Uterus (tissue), 4 donors: ENCODE data around the gene TCF23. TPM values are rescaled to one million over a fixed set of nuclear protein-coding genes. Genes with fewer than 3 reads are reported as not detected.
A peak's percentile ranks its signal among the peaks of the same experiment; 100 is the strongest.

Source experiments
- DNase-seq, 2 donors: peaks; one replicate each; pipeline ENCODE4 v3.0.0-alpha.2; 2019 to 2020
- H3K27ac ChIP-seq, 2 donors: fragments of 200-600 bp; sonication (generic); 1 replicate in 1 of 2; 2 replicates in 1 of 2; pipeline ENCODE4 v1.5.1; 2016 to 2018
- H3K27me3 ChIP-seq, 2 donors: fragments of 200-600 bp; sonication (generic); one replicate each; pipeline ENCODE4 v1.5.1; 2018 to 2019; ENCODE audit warnings: control low read depth in 1 of 2
- H3K36me3 ChIP-seq, 2 donors: fragments of 200-600 bp; sonication (generic); one replicate each; pipeline ENCODE4 v1.5.1; 2019; ENCODE audit warnings: control low read depth in 1 of 2
- H3K4me1 ChIP-seq, 2 donors: fragments of 200-600 bp; sonication (generic); one replicate each; pipeline ENCODE4 v1.5.1; 2018 to 2019; ENCODE audit warnings: control low read depth in 1 of 2
- H3K4me3 ChIP-seq, 2 donors: fragments of 200-600 bp; sonication (generic); 1 replicate in 1 of 2; 2 replicates in 1 of 2; pipeline ENCODE4 v1.5.1; 2018 to 2019; ENCODE audit warnings: mild to moderate bottlenecking in 1 of 2
- H3K9me3 ChIP-seq, 2 donors: fragments of 200-600 bp; sonication (generic); one replicate each; pipeline ENCODE4 v1.5.1; 2019; ENCODE audit warnings: control low read depth in 1 of 2
- CTCF ChIP-seq, 4 experiments: fragments of 200-600 bp in 2 of 4; fragments of 450-650 bp in 2 of 4; sonication (generic) in 2 of 4; IDR thresholded peaks; one replicate each; pipeline ENCODE4 v1.5.1; 2016 to 2019; ENCODE audit warnings: antibody characterized with exemption in 4 of 4, mild to moderate bottlenecking in 2 of 4, moderate library complexity in 1 of 4
- POLR2A ChIP-seq, 2 donors: fragments of 450-650 bp; IDR thresholded peaks; one replicate each; pipeline ENCODE4 v1.6.1; 2016; ENCODE audit warnings: antibody characterized with exemption in 2 of 2, mild to moderate bottlenecking in 1 of 2, moderate library complexity in 1 of 2
- intact Hi-C: fragments of 100-400 bp; cut with DNase I; formaldehyde crosslinking; loops from one replicate; pipeline ENCODE4 v1.15.1; 2023; ENCODE audit warnings: low total_unique reads
- total RNA-seq, 4 donors: library from RNA; depleted of rRNA in 3 of 4; stranded (reverse); fragments of >200 nt in 3 of 4; gene quantifications; one replicate each; pipeline versions ENCODE4 v1.1.0 to v1.2.4, GENCODE V29; 2014 to 2023
- donor health status: DM: yes; HTN: yes; CAD: no.

The TCF23 gene
- total RNA-seq, 4 donors from 2014 or later = 19.4 to 84.6 (median 32.0) TPM

- peaks cover 0 to 7% of the 10 kb centered on the region in 2 donors for H3K4me1 ChIP-seq
- intact Hi-C loops = no loop called here
- H3K27ac ChIP-seq = peak overlapping the region; percentile 90 to 94
- no peak overlapping the region for H3K4me3 ChIP-seq
- no peaks in the 10 kb centered on the region for H3K36me3 ChIP-seq
- no peaks in the 10 kb centered on the region for H3K27me3 ChIP-seq
- DNase-seq = peak; percentile 55 to 60
- TF ChIP-seq CTCF (IDR thresholded peaks at IDR 0.05) = no peak
- no peak for TF ChIP-seq POLR2A (IDR thresholded peaks at IDR 0.05)
- no peaks in the 10 kb centered on the region for H3K9me3 ChIP-seq
Observed at GRCh38 chr2:27185331-27186026, 36.7 kb downstream of the TCF23 start.

- H3K9me3 ChIP-seq = no peaks in the 10 kb centered on the region
- H3K4me3 ChIP-seq = no peak overlapping the region
- DNase-seq = no peak
- peaks cover 0 to 7% of the 10 kb centered on the region in 2 donors for H3K4me1 ChIP-seq
- H3K36me3 ChIP-seq = no peaks in the 10 kb centered on the region
- TF ChIP-seq CTCF (IDR thresholded peaks at IDR 0.05) (no peak), POLR2A (IDR thresholded peaks at IDR 0.05) (no peak)
- intact Hi-C loops = no loop called here
- H3K27me3 ChIP-seq = no peaks in the 10 kb centered on the region
- peak overlapping the region; percentile 90 to 94 for H3K27ac ChIP-seq
Observed at GRCh38 chr2:27186613-27187345, 38.0 kb downstream of the TCF23 start.

GRCh38 chr2:27189989-27190388 lies 41.2 kb downstream of the TCF23 start:
- Histone ChIP-seq H3K9me3 (no peaks in the 10 kb centered on the region), H3K27ac (no peak overlapping the region), H3K4me3 (no peak overlapping the region), H3K27me3 (no peaks in the 10 kb centered on the region), H3K36me3 (no peaks in the 10 kb centered on the region), H3K4me1 (peaks cover 0 to 7% of the 10 kb centered on the region in 2 donors)
- TF ChIP-seq POLR2A (IDR thresholded peaks at IDR 0.05) (no peak), CTCF (IDR thresholded peaks at IDR 0.05) (no peak)
- no peak for DNase-seq
- intact Hi-C loops = loop anchor here (10.0 kb wide), 1 partner anchor 55 kb away; the partner anchor contains the start of genes PREB and PRR30

GRCh38 chr2:27191070-27191829 lies 42.4 kb downstream of the TCF23 start:
- TF ChIP-seq POLR2A (IDR thresholded peaks at IDR 0.05) (no peak), CTCF (IDR thresholded peaks at IDR 0.05) (peak; percentile 74 to 84 (median 82))
- no peak overlapping the region for H3K27ac ChIP-seq
- peaks cover 0 to 6% of the 10 kb centered on the region in 2 donors for H3K4me1 ChIP-seq
- H3K36me3 ChIP-seq = no peaks in the 10 kb centered on the region
- no peaks in the 10 kb centered on the region for H3K27me3 ChIP-seq
- DNase-seq = peak; percentile 65 to 79
- H3K4me3 ChIP-seq = no peak overlapping the region
- intact Hi-C loops = loop anchor here (10.0 kb wide), 1 partner anchor 56 kb away; the partner anchor contains the start of genes PREB and PRR30
- no peaks in the 10 kb centered on the region for H3K9me3 ChIP-seq
